NCI-H2227 treated with DMSO at 0.1 percent for 48 hours (cell line): ENCODE data around the gene AUTS2.
"Not testable (repeated sequence)": the region's sequence is repeated elsewhere in the genome, so short reads cannot be mapped to it uniquely, and the experiment has no call there.

Source experiments
- DNase-seq: peaks from one replicate; lab custom pipeline; 2025; lab: John Stamatoyannopoulos, UW

Gene AUTS2

DNA sequence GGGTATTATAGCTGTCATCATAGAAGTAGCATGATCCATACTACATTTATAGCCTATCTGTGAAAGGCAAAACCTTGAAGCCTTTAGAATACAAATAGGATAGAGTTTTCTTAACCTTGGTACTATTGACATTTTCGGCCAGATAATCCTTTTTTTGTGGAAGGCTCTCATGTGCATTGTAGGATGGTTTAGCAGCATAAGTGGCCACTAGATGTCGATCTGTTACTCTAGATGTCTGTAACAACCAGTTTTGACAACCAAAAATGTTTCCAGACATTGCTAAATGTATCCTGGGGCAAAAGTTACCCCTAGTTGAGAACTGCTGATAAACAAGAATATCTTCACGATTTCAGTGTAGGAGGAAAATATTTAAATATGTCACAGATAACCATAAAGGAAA, 1214.2 kb downstream of the AUTS2 start:
- no peak for DNase-seq

DNA sequence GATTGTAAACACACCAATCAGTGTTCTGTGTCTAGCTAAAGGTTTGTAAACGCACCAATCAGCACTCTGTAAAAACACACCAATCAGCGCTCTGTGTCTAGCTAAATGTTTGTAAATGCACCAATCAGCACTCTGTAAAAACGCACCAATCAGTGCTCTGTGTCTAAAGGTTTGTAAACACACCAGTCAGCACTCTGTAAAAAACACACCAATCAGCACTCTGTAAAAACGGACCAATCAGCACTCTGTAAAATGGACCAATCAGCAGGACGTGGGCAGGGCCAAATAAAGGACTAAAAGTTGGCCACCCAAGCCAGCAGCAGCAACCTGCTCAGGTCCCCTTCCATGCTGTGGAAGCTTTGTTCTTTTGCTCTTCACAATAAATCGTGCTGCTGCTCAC, 1224.2 kb downstream of the AUTS2 start:
- not testable (repeated sequence) for DNase-seq

DNA sequence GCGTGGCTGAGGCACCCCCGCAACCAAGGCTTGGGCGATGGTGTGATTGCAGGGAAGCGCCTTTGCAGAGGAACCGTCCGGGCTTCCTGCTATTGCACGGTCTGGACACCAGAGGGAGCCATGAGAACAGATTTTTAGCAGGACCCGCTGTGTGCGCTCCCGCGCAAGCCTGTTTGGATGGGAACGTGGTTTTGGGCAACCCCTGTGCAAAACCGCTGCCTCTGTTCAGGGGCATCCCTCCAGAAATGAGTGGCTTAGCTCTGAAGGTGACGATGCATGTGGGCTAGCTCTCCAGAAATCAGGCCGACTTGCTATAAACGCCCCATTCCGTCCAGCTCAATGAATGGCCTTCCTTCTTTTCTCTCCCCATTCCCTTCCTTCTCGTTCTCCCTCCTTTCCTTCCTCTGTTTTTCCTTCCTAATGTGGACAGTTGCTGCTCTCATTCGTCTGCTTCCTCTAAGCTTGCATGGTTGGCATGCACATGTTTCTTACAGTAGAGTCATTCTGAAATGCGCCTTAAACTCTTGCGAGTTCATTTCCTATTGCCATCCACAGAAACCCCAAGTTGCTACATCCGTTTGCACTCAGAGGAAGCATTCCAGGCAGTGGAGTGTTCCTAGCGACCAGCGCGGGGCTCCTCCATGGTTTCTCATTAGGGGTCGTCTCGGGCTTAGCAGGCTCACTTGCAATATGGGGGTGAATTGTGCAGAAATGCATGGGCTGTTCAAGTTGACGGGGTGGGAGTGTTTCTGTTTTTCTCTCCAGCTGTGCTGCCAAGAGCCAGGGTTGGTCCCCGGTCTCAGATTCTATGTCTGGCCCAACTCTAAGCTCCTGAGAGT, 1231.2 kb downstream of the AUTS2 start:
- peak; percentile 78 for DNase-seq

DNA sequence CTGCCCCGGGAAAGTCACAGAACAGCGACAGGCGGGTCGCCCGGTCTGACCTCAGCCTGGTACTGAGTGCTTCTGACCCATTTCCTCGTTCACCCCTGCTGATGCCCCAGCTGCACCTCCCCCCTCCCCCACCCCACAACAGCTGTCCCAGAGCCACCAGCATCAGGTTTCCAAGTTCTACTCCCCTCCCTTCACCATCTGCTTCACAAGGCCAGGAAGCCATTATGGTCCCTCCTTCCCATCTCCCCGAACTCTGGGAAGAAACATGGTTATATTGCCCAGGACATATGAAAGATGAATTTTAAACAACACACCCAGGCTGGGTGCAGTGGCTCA, 1231.8 kb downstream of the AUTS2 start:
- no peak for DNase-seq

- DNase-seq, result no peak
These were observed 1232.2 kb downstream of the AUTS2 start for GRCh38 chr7:70830426-70830825.

DNA sequence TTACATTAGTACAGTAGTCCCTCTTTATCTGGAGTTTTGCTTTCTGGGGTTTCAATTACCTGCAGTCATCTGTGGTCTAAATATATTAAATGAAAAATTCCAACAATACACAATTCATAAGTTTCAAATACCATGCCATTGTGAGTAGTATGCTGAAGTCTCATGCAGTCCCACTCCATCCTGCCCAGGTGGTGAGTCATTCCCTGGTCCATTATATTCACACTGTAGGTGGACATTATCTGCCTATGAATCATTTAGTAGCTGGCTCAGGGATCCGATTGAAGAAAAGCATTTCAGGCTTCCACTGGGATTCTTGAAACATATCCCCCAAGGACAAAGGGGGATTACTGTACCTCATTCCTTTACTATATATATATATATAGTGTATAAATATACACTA, 1235.5 kb downstream of the AUTS2 start:
- DNase-seq, result no peak

DNA sequence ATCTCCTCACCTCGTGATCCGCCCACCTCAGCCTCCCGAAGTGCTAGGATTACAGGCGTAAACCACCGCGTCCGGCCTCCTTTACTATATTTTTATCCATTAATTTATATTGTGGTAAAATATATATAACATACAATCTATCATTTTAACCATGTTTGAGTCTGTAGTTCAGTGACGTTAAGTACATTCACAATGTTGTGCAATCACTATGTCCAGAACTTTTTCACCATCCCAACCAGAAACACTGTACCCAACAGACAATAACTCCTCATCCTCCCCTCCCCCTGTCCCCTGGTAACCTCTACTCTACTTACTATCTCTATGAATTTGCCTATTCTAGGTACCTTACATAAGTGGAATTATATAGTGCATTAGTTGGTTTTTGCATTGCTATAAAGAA, 1236.1 kb downstream of the AUTS2 start:
- no peak for DNase-seq

DNA sequence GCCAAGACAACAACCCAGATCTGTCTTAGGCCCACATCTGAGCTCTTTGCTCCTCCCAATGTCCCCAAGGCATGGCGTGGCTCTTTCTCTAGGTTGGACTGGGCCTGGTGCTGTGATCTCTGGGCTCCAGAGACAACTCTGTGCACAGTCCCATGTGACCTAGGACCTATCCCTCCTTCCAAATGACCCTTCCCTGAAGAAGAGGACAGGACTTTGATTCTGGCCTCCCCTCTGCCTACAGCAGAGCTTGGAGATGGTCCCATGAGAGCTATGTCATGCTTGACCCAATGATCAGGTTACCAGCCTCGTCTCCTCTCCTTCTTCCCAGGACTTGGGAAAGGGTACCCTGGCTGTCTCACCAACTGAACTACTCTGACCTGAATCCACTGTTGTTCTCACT, 1237.4 kb downstream of the AUTS2 start:
- no peak for DNase-seq

GRCh38 chr7:70836279-70836678, 1238.0 kb downstream of the AUTS2 start:
- no peak for DNase-seq

GRCh38 chr7:70836946-70837345, 1238.7 kb downstream of the AUTS2 start:
- no peak for DNase-seq

DNA sequence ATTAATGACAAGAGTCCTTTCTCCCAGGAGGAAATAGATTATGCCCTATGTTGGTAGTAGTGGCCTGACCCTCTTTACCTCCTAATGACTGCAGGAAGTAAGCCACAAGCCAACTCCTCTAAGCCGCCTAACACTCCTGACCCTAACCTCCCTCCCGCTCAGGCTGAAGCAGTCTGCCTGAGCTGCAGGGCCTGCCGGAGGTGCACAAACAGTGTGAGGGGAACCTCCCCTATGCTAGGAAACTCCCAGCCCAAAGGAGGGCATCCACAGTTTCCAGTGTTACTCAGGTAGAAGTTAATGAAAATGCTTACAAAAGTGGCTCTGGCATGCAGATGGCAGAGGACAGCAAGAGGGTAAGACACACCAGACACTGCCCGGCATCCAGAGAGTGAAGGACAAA, 1239.3 kb downstream of the AUTS2 start:
- DNase-seq, result no peak

GRCh38 chr7:70838292-70838907, 1240.1 kb downstream of the AUTS2 start:
- no peak for DNase-seq
